H1 (cell line): ENCODE data around the gene DHRS7B. TPM values are rescaled to one million over a fixed set of nuclear protein-coding genes. Genes with fewer than 3 reads are reported as not detected.

Experiments used
- BRCA1 ChIP-seq: IDR thresholded peaks from 2 replicates; pipeline ENCODE4 v1.6.1; 2012; ENCODE audit warnings: low read depth, low read length, improper control_type of control experiment
- KDM1A ChIP-seq: fragments of 200-600, 300-600 bp; sonication (generic); IDR thresholded peaks from 2 replicates; pipeline ENCODE4 v1.7.1; 2016; ENCODE audit warnings: mild to moderate bottlenecking, low read length, borderline replicate concordance
- RFX5 ChIP-seq: IDR thresholded peaks from 2 replicates; pipeline ENCODE4 v1.6.1; 2011; ENCODE audit warnings: low read depth, low read length, improper control_type of control experiment, borderline replicate concordance
- TAF1 ChIP-seq: IDR thresholded peaks from 2 replicates; pipeline ENCODE4 v1.6.1; 2011; ENCODE audit warnings: mild to moderate bottlenecking, low read depth, low read length
- TEAD4 ChIP-seq: IDR thresholded peaks from 2 replicates; pipeline ENCODE4 v1.6.1; 2012; ENCODE audit warnings: low read depth, low read length, inconsistent platforms, mixed read lengths
- polyA plus RNA-seq, 7 experiments: library from polyadenylated mRNA; depleted of rRNA in 3 of 7; stranded (reverse) in 5 of 7; unstranded in 2 of 7; fragments of >200 nt in 5 of 7; fragments of 200-250 nt in 2 of 7; gene quantifications; 1 replicate in 5 of 7; 2 replicates in 1 of 7; 4 replicates in 1 of 7; pipeline versions ENCODE4 v1.2.1 to v1.2.3, GENCODE V29; 2011 to 2013; ENCODE audit warnings: missing spikeins in 2 of 7, mixed read lengths in 2 of 7
- total RNA-seq: library from RNA; stranded (reverse); fragmentation: NEBNext Ultra II Directional; extraction: Animal tissue kit (Norgen Biotek cat#: 25700); gene quantifications from 2 replicates; pipeline ENCODE4 v1.2.1, GENCODE V29; 2021
- TF ChIP-seq, protein P1 (sequence below): IDR thresholded peaks from 2 replicates; pipeline ENCODE4 v1.6.1; 2012; ENCODE audit warnings: inconsistent platforms

The DHRS7B gene
- total and polyA plus RNA-seq, 2 of the 8 experiments (the other 6 are each of a cell fraction or from before 2014, with no cell fraction given), result 11.0 to 27.9 TPM

DNA sequence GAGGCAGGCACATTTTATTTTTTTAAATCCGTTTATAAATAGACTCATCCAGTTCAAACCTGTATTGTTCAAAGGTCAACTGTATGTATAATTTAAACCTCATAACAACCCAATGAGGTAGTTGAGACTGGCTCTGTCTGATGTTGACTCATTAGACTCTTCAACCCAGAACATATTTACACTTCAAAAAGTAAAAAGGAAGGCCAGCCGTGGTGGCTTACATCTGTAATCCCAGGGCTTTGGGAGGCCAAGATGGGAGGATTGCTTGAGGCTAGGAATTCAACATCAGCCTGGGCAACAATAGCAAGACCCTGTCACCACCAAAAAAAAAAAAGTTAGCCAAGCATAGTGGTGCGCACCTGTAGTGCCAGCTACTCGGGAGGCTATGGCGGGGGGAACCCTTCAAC is 32.5 kb upstream of the DHRS7B start (continued):
- TF ChIP-seq TEAD4 (no peak), KDM1A (no peak), BRCA1 (no peak), TAF1 (no peak), RFX5 (no peak)
- TF ChIP-seq, protein P1, sequence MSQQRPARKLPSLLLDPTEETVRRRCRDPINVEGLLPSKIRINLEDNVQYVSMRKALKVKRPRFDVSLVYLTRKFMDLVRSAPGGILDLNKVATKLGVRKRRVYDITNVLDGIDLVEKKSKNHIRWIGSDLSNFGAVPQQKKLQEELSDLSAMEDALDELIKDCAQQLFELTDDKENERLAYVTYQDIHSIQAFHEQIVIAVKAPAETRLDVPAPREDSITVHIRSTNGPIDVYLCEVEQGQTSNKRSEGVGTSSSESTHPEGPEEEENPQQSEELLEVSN, result no peak
